ENCODE measurements around the gene RNF217.
"Not testable (repeated sequence)": the region's sequence is repeated elsewhere in the genome, so short reads cannot be mapped to it uniquely, and the experiment has no call there.

Gene RNF217

GRCh38 chr6:124963831-124964763 is 1.9 kb downstream of the RNF217 start:
- DNase-seq = no peak

DNA sequence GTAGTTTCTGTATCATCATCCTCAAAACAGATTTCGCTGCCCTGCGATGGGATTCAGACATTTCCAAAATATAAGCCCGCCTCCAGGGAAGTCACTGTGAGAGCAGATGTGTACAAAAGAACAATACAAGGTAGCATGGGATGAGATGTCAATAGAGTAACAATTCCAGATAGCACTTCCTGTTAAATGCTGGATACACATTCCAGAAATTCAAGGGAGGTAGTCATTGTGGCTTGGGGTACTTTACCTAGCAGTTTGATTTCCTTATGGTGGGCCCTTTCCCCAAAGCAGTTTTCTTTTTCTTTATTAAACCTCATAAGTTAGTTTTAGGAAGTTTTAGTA is 2.5 kb downstream of the RNF217 start:
- DNase-seq = no peak

DNA sequence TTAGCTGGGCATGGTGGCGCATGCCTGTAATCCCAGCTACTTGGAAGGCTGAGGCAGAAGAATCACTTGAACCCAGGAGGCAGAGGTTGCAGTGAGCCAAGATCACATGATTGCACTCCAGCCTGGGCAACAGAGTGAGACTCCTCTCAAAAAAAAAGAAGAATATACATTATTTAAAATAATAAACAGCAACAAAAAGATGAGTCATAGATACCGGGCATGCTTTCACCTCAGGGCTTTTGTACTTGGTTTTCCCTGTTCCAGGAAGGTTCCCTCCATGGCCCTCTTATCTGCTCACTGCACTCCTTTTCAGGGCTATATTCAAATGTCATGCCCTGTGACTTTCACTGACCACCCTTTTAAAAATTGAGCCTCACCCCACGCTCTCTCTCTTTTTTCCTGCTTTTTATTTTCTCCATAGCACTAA is 3.2 kb downstream of the RNF217 start:
- not testable (repeated sequence) for DNase-seq

DNA sequence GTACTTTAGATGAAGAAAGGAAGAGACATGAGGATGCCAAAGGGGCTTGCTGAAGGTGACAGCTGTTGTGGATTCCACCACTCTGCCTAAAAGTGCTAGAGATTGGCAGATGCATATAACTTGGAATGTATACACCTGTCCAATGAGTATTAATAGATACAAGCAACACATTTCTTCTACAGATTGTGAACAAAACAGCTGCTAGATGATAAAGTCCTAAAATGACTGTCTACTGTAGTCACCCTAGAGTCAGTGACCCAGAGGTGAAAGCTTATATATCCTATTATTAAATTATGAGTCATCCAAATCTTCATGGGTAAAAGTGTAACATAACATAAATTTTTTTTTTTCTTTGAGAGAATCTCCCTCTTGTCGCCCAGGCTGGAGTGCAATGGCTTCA is 5.2 kb downstream of the RNF217 start:
- DNase-seq = no peak

GRCh38 chr6:124968401-124968800 is 6.2 kb downstream of the RNF217 start:
- DNase-seq = no peak

DNA sequence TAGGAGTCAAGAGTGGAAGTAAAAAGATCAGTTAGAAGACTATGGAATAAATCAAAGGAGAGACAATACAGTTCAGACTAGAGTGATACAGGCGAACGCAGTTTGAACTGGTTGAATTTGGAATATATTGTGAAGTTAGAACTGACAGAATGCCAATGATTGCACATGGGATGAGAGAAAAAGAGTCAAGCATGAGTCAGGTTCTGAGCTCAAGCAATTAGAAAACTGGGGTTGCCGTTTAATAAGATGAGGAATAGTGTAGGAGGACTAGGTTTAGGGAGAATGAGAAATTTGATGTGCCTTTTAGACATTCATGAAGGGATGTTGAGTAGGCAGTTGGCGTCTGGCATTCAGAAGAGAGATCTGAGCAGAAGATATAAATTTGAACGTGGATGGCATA is 8.0 kb downstream of the RNF217 start:
- DNase-seq = no peak

- DNase-seq = no peak
Measured at GRCh38 chr6:124970763-124971162, 8.5 kb downstream of the RNF217 start.

DNA sequence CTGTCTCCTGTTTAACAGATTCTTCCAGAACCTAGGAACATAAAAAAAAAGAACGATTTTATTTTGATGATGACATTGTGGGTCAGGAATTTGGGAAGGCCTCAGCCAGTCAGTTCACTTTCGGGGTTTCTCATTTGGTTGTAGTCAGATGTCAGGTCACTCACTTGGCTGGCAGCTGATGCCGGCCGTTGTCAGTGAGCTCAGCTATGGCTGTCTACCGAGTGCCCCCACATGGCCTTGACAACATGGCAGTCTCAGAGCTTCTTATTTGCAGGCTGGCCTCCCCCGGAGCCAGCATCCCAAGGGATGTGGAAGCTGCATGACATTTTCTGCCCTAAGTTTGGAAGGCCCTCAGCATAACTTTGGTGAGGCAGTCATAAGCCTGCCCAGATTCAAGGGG is 11.5 kb downstream of the RNF217 start:
- no peak for DNase-seq

DNA sequence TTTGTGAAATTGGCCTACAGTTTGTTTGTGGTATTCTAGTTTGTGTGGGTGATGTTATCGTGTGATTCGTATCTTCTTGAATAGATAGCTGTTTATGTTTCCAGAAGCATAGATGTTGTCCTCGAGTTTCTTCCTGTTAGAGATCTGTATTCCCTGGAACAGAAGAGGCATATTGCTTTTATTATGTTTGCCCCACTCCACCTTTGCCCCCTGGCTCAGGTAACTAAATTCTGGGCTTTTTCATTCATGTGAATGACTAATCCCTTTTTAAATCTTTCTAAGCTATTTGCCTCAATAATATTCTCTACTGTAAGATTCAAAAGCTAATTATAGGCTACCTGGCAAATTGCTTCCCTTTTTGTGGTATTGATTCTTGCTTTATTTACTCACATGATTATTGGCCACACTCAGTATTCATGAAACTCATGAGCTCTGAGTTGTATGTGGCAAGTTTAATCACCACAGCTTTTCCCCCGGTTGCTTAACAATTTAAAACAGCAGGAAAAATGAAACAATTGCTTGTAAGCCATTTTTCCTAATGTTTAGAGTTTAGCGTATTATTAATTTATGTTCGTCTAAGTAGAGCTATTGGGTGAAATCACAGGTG is 12.6 kb downstream of the RNF217 start:
- no peak for DNase-seq

GRCh38 chr6:124977067-124977908 is 15.1 kb downstream of the RNF217 start:
- no peak for DNase-seq

DNA sequence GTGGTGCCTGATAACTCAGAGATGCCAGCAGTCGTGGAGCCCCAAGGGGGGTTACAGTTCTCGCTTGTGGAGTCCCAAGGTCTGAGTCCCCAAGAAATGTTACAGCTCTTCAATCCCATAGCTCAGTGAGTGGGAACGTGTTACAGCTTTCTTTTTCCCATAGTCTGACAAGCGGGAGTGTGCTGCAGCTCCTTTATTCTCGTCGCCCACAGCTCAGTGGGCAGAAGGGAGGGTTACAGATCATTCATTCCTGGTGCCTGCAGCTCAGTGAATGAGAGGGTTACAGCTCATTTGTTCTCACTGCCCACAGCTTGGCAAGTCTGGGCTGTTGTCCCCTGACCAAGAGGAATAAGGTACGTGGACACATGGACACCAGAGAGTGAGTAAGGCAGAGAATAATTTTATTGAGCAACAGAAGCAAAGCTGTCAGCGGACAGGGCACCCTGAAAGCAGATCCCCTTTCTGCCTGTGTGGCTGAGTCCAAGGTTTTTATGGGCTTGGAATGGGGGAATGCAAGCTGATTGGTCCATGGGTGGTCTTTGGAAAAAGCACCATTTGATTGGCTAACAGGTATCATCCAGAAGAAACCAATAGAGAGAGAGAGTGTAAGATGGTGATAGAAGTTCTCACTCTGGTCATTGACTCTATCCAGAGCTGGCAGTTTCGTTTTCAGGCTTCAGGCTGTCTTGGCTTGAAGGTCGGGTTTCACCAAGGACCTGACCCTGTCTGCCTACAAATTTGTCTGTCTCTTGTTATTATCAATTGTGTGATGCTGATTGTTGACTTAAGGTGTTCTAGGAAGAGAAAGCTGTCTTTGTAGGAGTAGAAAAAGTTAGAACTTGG is 16.4 kb downstream of the RNF217 start:
- DNase-seq = no peak

DNA sequence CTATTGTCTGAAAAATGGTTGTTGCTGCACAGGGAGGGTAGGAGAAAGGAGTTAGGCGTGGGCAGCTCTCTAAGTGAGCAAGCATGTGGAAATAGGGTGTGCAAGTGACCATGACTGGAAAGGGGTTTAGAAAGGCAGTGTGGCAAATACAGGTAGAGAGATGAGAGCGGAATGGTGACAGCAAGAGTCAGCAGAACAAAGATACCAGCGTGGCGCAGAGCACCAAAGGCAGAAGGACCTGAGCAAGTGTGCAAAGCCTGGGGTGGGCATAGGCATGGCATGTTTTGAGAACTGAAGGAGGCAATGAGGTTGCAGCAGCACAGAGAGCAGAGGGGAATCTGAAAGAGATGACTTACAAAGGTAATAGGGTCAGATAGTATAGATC is 17.0 kb downstream of the RNF217 start:
- no peak for DNase-seq

GRCh38 chr6:124982669-124983068 is 20.4 kb downstream of the RNF217 start:
- DNase-seq = no peak

DNA sequence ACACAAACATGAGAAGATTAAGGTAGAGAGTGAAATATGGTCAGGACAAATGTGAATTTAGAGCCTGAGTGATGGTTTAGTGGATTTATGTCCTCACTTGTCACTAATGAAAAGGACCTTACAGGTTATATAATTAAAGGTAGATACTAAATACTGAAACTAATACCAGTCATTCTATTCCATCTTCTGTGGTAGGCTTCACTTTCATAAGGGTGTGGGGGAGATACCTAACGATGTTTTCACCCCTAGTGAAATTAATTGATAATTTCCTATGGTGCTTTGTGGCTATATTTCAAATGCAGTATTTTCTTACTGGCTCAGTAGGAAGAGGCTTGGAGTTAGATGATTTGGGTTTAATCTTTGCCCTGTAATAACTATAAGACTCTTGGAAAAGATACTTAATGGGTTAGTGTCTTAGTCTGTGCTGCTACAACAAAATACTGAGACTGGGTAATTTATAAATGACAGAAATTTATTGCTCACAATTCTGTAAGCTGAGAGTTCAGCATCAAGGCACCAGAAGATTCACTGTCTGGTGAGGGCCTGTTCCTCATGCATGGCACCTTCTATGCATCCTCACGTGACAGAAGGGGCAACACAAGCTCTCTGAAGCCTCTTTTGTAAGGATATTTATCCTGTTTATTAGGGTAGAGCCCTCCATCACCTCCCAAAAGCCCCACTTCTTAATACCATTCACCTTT is 21.3 kb downstream of the RNF217 start:
- DNase-seq = no peak

DNA sequence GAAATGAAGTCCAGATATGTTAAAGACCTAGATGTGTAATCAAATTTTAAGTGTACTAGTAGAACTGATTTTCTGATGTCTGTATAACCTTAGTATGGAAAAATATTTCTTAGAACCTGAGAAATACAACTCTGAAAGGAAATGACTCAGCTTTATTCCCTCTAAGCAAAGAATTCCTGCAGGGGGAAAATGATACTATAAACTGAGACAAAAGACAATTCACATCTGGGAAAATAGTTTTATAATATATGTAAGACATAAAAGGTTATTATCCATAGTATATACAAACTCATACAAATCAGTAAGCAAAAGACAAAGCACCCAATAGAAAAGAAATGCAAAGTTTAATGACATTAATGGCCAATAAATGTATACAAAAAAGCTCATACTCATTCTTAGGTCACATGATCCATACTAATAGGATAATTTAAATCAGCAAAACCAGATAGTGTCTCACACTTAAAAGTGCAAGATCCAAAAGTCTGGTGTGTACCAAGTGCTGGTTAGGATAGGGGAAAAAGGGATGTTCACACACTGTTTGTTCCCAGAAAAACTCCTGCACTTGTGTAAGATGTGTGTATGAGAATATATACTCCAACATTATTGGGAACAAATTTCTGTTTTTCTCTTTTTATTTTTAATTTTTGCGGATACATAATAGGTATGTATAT is 22.6 kb downstream of the RNF217 start:
- no peak for DNase-seq

DNA sequence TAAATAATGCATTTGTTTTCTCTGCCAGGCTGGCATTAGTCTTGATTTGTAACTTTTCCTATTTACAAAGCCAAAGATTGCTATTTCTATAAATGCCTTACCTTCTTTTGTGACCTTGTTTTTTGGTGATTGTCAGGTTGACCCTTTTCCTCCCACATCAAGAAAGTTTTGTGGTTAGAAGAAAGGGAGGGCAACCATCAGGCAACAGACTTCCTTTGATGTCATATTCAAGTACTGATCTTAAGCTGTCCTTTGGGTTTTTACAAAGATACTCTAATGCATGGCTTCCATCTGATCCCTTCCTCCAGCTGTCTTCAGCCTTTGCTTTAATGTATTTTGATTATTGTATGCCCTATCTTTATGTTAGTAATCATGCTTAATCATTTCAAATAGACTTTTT is 23.9 kb downstream of the RNF217 start:
- no peak for DNase-seq

GRCh38 chr6:124987291-124987690 is 25.1 kb downstream of the RNF217 start:
- DNase-seq = no peak

DNA sequence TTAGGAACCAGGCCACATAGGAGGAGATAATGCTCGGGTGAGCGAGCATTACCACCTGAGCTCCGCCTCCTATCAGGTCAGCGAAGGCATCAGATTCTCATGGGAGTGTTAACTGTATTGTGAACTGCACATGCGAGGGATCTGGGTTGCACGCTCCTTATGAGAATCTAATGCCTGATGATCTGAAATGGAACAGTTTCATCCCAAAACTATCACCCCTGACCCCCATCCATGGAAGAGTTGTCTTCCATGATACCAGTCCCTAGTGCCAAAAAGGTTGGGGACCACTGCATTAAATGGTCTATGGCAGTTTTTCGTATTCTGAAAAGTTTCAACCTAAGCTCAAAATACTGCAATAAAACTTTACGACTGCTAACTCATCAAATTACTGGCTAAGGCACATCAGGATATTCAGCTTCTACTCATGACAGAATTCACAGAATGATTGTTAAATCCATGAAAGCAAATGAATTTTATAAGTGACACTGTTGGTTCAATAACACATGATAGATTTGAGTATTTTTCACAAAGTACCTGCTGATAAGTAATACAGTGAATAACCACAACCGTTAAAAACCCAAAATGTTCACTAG is 25.9 kb downstream of the RNF217 start:
- no peak for DNase-seq

DNA sequence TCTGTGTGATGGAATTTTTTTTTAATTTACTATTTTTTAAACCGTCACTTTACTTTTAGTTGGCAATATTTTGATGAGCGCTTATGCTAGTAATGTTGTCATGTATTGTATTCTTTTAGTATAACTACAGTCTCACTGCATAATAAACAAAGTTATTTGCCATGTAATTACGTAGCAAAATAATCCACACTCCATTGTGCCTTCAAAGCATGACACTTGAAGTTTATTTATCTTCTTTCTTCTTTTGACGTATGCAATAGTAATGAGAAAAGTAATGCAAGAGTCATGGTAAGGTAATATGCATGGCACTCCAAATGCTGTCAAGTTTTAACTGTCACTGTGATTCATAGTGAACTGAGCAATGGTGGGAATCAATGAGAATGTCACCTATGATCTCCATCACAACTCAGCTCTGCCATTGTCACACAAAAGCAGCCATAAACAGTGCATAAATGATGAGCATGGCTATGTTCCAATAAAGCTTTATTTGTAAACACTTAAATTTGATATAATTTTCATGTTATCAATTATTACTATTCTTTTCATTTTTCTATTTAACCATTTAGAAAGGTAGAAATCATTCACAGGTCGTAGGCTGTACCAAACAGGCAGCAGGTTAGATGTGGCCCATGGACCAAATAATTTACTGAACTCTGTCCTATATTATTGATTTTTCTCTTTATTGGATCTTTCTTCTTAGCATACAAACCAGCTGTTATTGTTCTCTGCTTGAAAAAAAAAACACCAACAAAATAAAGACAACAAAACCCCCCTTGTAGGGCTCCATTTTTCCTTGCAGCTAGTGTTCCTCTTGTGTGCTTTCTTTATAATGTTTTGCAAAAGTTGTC is 27.1 kb downstream of the RNF217 start:
- DNase-seq = no peak

GRCh38 chr6:124990988-124991387 is 28.8 kb downstream of the RNF217 start:
- no peak for DNase-seq

All from activated CD4-positive, alpha-beta T cell treated with anti-CD3 and anti-CD28 coated beads for 1 hour (primary cell).